Kidney glomerular epithelial cell (primary cell): ENCODE results near the gene UNC5A.
"Not testable (repeated sequence)": the region's sequence is repeated elsewhere in the genome, so short reads cannot be mapped to it uniquely, and the experiment has no call there.

Experiments used
- DNase-seq: peaks from one replicate; lab custom pipeline; 2025; lab: John Stamatoyannopoulos, UW

Gene UNC5A

DNA sequence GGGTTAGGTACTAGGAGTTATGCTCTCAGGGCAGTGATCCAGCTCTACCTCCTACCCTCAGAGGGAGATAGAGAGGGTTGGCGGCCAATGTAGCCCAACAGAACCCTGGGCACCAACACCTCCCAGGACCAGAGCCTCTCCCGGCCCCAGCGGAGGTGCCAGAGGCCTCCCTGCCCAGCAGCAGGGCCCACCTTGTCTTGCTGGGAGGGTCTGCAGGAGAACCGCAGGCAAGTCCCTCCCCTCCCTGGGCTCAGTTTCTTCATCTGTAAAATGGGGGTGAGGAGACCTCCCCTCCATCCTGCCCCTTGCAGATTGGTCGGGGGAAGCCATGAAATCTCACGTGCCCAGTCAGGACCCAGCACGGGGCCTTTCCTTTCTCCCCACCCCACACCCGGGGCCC, 54.4 kb downstream of the UNC5A start:
- no peak for DNase-seq

DNA sequence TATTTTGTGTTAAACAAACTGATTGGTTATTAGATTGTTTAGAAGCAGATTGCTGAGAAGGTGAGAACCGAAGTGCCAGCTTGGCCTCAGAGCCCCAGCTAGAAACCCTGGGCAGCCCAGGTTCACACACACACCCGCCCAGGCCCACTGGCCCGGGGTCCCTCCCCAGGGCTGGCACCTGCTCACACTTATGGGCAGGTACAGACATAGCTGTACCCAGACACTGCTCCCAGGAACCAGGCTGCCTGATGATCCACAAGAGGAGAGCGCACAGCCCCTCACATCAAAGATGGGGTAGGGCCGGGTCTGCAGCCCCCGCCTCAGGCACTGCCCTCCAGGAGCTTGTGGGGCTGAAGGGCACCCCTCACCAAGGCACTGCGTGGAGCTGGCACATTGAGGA, 55.6 kb downstream of the UNC5A start:
- DNase-seq, result no peak

DNA sequence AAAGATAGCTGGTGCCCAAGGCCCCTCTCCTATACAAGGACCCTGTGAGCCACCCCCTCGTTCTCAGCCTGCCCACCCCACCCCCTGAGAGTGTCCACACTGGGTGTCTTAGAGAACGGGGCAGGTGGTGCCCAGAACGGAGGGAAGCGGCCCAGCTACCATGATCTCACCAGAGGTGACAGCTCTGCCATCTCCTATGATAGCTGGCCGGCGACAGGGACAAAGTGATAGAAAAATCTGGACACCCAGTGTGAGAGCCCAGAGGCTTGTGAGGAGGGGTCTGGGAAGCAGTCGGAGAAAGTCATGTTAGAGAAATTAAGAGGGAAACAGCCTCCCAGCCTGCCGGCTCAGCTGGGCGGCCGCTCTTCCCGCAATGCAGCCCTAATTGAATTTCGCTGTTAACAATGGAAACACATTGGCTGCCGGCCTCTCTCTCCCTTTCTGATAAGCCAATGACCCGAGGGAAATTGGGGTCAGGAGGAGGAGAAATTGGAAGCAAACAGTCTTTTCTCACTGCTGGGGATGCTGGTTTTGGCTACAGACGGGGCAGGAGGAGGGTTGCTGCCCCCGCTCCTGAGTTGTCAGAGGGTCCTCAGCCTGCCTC, 56.5 kb downstream of the UNC5A start:
- DNase-seq, result no peak

DNA sequence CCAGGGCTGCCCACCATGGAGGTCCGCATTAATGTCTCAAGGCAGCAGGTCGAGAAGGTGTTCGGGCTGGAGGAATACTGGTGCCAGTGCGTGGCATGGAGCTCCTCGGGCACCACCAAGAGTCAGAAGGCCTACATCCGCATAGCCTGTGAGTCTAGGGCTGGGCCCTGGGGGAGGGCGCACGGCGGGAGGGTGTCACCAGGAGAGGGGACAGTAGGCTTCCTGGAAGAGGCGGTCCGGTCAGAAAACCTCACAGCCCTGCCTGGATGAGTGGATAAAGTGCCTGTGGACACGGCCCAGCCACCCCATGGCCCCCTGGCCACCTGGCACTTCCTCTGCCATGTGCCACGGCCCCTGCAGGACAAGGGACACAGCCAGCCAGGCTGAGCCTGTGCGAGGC, 57.8 kb downstream of the UNC5A start:
- no peak for DNase-seq

DNA sequence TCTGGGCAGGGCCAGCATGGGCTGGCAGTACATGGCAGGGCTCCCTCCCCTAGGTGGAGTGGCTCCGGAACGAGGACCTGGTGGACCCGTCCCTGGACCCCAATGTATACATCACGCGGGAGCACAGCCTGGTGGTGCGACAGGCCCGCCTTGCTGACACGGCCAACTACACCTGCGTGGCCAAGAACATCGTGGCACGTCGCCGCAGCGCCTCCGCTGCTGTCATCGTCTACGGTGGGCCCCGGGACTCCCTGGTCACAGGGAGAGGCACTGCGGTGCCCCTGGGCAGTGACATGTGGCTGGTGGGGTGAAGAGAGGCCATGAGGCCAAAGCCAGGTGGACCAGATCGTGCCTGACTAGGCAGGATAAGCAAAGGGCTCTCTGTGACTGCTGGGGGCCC, 58.4 kb downstream of the UNC5A start:
- DNase-seq, result no peak

DNA sequence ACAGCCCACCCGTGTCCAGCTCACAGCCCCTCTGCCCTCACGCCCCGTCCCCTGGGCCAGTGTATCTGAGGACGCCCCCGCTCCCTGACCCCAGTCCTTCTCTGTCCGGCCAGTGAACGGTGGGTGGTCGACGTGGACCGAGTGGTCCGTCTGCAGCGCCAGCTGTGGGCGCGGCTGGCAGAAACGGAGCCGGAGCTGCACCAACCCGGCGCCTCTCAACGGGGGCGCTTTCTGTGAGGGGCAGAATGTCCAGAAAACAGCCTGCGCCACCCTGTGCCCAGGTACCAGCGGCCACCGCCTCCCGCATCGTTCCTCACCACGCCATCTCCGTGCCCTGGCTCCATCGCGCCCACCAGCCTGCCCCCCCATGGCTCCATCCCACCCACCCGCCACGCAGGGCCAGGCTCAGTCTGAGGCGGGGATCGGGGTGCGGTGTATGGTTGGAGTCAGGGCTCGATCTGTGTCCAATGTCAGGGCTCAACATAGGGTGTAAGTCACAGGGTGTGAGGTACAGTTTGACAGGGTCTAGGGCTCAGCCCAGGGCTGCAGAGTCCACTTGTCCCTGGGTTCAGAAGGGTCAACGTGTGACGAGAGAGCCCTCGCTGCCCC, 59.2 kb downstream of the UNC5A start:
- no peak for DNase-seq

DNA sequence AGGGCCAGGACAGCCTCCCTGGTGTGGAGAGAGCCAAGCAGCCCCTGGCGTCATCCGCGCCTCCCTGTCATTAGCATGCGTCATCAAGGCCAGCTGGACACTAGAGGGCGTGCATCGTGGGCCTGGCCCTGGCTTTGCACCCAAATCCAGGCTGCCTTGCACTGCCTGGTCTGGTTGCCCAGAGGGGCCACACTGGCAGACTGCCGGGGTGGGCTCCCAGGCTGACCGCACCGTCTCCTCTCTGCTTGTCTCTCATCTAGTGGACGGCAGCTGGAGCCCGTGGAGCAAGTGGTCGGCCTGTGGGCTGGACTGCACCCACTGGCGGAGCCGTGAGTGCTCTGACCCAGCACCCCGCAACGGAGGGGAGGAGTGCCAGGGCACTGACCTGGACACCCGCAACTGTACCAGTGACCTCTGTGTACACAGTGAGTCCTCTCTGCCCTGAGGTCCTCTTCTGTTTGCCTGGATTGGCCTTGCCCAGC, 59.8 kb downstream of the UNC5A start:
- no peak for DNase-seq

DNA sequence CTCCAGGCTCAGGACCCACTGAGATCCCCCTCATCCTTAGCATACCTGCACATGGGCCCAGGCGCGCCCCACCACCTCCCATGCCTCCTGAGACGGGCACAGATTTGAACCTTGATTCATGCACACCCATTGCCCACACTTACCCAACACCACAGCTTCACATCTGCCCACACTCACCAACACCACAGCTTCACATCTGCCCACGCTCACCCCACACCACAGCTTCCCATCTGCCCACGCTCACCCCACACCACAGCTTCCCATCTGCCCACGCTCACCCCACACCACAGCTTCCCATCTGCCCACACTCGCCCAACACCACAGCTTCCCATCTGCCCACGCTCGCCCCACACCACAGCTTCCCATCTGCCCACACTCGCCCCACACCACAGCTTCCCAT, 60.3 kb downstream of the UNC5A start:
- not testable (repeated sequence) for DNase-seq

DNA sequence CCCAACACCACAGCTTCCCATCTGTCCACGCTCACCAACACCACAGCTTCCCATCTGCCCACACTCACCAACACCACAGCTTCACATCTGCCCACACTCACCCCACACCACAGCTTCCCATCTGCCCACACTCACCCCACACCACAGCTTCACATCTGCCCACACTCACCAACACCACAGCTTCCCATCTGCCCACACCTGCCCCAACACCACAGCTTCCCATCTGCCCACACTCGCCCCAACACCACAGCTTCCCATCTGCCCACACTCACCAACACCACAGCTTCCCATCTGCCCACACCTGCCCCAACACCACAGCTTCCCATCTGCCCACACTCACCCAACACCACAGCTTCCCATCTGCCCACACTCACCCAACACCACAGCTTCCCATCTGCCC, 62.2 kb downstream of the UNC5A start:
- DNase-seq, result not testable (repeated sequence)

DNA sequence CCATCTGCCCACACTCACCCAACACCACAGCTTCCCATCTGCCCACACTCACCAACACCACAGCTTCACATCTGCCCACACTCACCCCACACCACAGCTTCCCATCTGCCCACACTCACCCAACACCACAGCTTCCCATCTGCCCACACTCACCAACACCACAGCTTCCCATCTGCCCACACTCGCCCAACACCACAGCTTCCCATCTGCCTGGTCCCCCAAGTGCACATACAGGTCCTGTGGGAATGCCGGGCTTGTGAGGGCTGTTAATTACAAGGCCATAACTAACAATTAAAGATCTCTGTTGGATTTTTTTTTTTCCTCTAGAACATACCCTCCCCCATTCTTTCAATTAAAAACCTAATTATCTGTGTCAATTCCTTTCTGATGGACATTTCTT, 62.7 kb downstream of the UNC5A start:
- not testable (repeated sequence) for DNase-seq

DNA sequence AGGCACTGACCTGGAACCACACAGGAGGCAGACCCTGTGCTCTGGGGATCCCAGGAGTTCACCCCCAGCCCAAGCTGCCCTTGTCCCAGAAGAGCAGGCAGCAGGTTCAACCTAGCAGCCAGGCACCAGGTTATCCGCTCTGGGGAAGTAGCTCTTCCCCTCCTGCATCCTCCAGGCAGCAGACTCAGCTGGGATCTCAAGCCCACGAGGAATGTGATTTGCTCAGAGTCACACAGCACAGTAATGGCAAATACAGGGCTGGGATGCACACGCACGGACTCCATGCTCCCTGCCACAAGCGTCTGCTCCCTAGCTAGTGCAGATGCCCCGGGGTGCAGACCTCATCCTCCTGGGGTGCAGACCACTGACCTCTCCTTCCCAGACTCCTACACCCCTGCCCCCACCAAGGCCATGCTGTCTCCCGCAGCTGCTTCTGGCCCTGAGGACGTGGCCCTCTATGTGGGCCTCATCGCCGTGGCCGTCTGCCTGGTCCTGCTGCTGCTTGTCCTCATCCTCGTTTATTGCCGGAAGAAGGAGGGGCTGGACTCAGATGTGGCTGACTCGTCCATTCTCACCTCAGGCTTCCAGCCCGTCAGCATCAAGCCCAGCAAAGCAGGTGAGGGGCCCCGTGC, 63.3 kb downstream of the UNC5A start:
- no peak for DNase-seq

DNA sequence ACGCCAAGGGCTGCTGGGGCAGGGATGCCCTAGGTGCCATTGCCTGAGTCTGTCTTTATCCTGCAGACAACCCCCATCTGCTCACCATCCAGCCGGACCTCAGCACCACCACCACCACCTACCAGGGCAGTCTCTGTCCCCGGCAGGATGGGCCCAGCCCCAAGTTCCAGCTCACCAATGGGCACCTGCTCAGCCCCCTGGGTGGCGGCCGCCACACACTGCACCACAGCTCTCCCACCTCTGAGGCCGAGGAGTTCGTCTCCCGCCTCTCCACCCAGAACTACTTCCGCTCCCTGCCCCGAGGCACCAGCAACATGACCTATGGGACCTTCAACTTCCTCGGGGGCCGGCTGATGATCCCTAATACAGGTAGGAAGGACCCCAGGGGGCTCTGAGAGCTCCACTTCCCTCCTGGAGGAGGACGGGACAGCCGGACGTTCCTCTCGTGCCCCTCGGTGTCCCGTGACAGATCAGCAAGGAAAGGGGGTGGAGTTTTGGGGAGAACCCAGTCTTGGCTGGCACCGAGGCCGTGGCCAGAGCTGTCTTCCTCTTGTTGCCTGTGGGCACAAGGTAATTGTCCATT, 63.9 kb downstream of the UNC5A start:
- no peak for DNase-seq

DNA sequence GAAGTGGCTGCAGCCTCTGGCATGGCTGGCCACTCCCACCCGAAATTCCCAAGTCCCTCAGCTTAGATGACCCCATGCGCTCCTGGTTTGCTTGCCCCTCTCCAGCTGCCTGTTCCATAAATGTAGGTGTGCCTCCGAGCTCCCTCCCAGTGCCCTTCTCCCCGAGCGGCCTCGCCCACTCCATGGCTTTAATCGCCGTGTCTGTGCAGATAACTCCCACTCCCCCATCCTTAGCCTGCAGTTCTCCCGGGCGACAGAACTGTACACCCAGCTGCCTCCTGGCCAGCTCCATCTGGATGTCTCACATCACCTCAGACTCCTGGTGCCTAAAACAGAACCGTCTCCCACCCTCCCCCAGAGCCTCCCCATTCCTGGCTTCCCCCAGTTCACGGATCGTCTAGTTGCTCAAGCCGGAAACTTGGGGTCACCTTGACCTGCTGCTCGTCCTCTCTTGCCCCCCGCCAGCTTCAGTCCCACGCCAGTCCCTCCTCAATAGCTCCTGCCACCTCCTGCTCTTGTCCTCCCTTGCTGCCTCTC, 64.7 kb downstream of the UNC5A start:
- DNase-seq, result no peak

DNA sequence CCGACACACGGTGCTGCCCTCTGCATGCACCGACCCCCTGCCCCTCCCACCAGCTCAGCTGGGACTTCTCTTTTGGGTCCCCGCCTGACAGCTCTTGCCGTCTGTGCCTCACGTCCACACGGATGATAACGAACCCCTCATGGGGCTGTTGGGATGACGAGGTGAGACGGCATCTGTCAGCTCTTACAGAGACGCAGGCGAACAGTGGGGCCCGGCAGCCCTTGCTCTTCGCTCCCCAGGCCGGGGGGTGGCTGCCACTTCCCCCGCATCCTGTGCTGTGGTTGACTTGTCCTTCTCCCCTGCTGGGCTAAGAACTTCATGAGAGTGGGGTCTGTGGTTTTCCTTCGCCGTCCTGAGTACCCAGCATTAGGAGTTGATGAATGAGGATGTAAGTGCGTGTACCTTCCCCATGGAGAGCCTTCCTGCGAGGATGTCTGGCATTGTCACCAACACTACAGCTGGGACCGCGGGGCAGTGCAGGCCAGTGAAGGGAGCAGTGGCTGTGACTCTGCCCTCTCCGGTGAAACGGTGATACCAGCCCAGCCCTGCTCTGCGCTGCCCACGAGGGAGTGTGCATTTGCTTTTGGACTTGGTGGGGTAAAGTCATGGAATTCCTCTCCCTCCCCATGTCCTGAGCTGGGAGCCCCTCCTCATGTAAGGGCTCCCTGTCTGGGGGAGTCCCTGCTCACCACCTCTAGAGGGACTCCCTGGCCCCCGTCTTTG, 65.6 kb downstream of the UNC5A start:
- no peak for DNase-seq

DNA sequence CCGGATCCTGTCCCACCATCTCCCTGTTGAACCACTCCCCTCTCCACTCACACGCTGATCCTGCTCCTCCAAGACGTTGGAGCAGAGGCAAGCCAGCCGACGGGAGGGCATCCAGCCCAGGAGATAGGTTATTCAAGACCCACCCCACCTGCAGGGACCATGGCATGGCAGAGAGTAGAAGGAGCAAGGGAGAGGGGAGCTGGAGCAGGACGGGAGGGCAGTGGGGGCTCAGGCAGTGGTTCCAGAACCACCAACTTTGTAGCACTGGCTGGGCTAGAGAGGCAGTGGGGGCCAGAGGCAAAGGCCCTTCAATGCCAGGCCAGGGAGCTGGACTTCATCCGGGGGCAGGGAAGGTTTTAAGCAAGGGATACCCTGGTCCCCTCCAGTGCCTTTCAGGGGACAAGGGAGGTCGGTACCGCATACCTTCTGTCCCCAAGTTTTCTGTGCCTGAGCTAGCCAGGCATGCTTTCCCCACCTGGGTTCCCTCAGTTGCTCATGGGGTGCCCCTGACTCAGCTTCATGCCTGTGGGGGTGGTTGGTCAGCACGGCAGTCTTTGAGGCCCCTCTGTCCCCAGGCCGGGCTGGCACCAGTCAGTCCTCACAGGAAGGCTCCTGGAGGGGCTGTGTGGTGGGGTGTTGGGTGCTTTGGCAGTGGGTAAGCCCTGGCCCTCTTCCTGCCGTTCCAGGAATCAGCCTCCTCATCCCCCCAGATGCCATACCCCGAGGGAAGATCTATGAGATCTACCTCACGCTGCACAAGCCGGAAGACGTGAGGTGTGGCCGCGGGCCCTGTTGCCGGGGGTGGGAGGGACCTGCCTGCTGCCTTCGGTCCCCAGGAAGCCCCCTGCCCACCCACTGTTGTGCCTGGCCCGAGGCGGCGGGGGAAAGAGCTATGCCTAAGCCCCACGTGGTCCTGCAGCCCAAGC, 66.4 kb downstream of the UNC5A start:
- no peak for DNase-seq

DNA sequence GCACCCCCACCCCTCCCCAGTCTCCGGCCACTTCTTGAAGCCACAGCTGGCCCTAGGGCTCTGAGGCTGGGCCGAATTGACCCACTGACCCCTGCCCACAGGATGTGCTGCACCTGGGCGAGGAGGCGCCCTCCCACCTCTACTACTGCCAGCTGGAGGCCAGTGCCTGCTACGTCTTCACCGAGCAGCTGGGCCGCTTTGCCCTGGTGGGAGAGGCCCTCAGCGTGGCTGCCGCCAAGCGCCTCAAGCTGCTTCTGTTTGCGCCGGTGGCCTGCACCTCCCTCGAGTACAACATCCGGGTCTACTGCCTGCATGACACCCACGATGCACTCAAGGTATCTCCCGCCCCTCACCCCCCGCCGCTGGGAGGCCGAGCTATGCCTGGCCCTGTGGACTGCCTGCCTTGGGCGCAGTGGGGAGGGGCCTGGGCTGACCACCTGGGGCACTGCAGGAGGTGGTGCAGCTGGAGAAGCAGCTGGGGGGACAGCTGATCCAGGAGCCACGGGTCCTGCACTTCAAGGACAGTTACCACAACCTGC, 67.5 kb downstream of the UNC5A start:
- DNase-seq, result no peak

DNA sequence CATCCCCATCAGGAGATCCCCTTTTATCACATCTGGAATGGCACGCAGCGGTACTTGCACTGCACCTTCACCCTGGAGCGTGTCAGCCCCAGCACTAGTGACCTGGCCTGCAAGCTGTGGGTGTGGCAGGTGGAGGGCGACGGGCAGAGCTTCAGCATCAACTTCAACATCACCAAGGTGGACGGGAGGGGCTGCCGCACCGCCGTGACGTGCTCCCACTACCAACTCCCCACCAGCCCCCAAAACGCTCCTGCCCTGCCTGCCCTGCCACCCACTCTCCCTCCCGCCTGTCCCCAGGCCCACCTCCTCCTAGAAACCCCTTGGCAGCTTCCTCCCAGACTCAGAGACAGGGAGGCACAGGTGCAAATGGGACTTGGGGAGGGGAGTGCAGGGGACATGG, 68.1 kb downstream of the UNC5A start:
- no peak for DNase-seq

DNA sequence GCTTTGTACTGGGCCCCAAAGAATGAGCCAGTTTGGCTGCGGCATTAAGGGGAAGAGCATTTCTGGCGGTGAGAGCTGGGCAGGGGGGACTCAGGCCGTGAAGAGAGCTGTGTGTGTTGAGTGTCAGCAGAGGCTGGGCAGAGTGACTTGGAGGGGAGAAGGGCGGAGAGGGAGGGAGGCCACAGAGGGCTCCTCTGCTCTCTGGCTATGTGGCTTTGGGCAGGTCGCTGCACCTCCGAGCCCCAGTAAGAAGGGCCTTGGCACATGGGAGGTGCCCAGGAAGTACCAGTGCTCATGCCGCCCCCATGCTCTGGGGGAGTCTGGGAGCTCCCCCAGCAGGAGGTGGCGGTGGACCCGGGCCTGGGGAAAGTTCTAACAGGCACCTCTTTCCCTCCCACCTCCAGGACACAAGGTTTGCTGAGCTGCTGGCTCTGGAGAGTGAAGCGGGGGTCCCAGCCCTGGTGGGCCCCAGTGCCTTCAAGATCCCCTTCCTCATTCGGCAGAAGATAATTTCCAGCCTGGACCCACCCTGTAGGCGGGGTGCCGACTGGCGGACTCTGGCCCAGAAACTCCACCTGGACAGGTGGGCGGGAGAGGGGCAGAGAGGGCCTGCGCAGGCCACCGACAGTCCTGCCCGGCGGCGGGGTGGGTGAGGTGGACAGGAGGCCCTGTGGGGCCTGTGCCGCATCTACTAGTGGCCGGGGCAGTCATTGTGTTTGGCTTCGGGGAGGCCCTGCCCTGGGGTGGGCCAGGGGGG, 68.7 kb downstream of the UNC5A start:
- no peak for DNase-seq

DNA sequence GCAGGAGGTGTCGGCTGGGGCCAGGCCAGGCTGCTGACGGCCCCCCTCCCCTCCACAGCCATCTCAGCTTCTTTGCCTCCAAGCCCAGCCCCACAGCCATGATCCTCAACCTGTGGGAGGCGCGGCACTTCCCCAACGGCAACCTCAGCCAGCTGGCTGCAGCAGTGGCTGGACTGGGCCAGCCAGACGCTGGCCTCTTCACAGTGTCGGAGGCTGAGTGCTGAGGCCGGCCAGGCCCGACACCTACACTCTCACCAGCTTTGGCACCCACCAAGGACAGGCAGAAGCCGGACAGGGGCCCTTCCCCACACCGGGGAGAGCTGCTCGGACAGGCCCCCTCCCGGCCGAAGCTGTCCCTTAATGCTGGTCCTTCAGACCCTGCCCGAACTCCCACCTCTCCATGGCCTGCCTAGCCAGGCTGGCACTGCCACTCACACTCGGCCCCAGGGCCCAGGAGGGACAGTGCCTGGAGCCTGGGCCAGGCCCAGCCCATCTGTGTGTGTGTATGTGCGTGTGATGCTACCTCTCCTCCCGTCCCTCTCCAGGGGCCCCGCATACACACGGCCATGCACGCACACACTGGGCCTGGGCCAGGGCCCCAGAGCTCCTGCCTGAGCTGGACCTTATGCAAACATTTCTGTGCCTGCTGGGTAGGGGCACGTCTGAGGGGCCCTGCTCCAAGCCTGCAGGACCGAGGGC, 69.5 kb downstream of the UNC5A start:
- no peak for DNase-seq
